Kidney glomerular epithelial cell (primary cell): ENCODE measurements around the gene DNAJC10.
"Not testable (repeated sequence)": the region's sequence is repeated elsewhere in the genome, so short reads cannot be mapped to it uniquely, and the experiment has no call there.

Experiments
- DNase-seq: peaks from one replicate; lab custom pipeline; 2025; lab: John Stamatoyannopoulos, UW

The DNAJC10 gene

GRCh38 chr2:182724656-182725055 lies 8.6 kb downstream of the DNAJC10 start:
- DNase-seq: no peak

DNA sequence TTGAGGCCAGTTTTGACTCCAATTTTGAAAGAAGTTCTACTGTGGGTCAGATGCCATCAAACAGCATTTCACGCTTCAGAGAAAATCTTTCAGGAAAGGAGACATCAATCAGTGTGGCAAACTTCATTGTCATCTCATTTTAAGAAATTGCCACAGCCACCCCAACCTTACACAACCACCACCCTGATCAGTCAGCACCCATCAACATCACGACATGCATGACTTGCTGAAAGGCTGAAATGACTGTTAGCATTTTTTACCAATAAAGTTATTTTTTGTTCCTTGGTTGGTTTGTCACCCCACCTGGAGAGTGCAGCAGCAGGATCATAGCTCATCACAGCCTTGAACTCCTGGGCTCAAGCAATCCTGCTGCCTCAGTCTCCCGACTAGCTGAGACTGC lies 10.4 kb downstream of the DNAJC10 start:
- DNase-seq: no peak

GRCh38 chr2:182728014-182728413 lies 12.0 kb downstream of the DNAJC10 start:
- no peak for DNase-seq

GRCh38 chr2:182729710-182730339 lies 13.8 kb downstream of the DNAJC10 start:
- no peak for DNase-seq

DNA sequence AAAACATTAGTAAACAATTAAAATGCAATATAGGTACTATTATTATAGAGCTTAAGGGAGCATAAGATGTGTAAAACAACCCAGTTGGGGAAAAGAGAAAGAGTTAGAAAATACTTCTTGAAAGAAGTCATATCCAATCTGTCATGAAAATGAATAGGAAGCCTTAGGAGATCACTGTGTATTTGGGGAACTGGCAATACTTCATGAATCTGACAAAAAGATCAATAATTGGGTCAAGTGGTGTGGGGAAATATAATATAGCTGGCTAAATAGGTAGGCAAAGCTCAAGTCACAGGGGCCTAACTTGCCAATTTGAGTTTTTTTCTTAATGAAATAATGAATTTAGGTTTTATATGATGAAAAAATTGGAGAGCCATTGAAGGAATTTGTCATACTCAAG lies 14.4 kb downstream of the DNAJC10 start:
- no peak for DNase-seq

- DNase-seq: no peak
Measured at GRCh38 chr2:182732736-182733135, 16.7 kb downstream of the DNAJC10 start.

DNA sequence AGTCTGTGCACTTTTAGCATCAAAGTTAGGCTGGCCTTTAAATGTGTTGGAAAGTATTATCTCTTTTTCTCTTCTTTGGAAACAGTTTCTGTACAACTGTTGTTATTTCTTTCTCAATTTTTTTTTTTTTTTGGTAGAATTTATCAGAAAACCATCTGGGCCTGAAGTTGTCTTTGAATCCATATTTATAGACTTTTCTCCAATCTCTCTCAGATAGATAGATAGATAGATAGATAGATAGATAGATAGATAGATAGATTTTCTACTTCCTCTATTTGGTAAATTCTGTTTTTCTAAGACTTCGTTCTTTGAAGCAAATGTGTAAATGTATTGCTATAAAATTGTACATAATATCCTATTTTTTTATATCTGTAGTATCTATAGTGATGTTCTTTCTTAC lies 17.5 kb downstream of the DNAJC10 start:
- no peak for DNase-seq

GRCh38 chr2:182736856-182737255 lies 20.8 kb downstream of the DNAJC10 start:
- not testable (repeated sequence) for DNase-seq

- no peak for DNase-seq
Measured at GRCh38 chr2:182740701-182741100, 24.6 kb downstream of the DNAJC10 start.

GRCh38 chr2:182741620-182742019 lies 25.6 kb downstream of the DNAJC10 start:
- DNase-seq: no peak

GRCh38 chr2:182744490-182744889 lies 28.4 kb downstream of the DNAJC10 start:
- DNase-seq: no peak

GRCh38 chr2:182745061-182745460 lies 29.0 kb downstream of the DNAJC10 start:
- DNase-seq: no peak

DNA sequence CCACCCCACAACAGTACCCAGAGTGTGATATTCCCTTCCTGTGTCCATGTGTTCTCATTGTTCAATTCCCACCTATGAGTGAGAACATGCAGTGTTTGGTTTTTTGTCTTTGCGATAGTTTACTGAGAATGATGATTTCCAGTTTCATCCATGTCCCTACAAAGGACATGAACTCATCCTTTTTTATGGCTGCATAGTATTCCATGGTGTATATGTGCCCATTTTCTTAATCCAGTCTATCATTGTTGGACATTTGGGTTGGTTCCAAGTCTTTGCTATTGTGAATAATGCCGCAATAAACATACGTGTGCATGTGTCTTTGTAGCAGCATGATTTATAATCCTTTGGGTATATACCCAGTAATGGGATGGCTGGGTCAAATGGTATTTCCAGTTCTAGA lies 29.8 kb downstream of the DNAJC10 start:
- not testable (repeated sequence) for DNase-seq

DNA sequence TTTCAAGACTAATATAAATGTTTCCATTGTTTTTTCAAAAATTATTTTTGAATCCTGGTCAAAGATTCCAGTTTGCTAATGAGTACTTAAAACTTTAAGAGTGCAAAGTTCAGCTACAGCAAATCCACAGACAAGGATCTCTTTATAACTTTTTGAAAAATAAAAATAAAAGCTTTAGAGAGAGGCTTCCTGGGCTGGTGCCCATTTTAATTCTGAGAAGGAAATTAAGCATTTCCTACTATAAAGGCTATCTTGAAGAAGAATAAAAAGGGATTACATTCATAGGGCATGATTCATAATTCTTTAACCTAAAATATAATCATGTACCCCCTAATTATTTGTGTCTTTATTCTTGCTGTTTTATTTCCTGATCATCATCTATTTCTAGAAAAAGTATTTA lies 38.2 kb downstream of the DNAJC10 start:
- DNase-seq: no peak

DNA sequence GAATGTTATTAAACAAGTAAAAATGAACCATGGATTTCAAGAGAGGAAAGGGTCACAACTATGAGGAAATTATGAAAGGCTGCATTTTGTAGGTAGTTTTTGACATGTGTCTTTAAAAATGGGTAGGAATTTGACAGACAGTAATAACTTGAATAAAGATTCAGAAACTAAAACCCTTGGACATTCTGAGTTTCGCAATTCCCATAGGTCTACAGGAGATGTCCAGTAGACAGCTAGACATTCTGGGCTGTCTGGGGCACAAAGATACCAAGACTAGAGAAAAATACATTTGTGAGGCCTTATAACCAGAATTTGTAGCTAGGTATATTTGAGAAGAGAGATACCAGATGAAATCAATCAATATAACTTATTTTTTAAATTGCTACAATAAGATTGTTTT lies 42.3 kb downstream of the DNAJC10 start:
- no peak for DNase-seq

DNA sequence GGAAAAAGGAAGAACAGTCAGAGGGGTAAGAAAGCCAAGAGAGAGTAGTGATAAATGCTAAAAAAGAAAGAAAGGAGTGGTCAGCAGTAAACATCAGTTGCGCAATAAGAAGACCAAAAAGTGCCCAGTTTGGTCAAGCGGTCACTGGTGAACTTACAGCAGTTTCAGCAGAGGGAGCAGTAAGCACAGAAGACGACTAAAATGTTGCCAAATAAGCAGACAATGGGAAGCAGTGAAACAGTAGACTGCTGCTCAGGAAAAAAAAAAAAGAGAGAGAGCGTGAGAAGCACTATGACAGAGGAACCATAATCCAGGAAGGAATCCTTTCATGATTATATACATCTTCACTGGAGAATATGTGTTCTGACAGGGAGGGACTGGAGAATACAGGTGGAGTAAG lies 45.8 kb downstream of the DNAJC10 start:
- DNase-seq: no peak

GRCh38 chr2:182763311-182763912 lies 47.4 kb downstream of the DNAJC10 start:
- peak; percentile 41 for DNase-seq

DNA sequence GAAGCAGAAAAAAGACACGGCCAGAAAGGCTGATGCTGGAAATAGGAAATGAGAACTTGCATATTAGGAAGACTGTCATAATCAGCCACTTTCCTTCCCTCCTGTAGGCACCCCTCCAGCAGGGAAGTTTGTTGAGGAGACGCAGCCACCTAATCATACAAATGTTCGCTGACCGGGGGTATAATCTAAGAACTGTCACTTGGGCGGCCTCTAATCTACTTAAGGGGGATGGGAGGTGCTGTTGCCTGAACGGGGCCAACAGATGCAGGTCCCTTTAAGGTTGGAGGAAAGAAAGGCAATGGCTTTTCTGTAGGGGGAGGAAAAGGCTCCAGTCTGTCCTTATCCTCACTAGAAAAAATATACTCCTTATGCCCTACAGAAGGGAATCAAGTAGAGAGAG lies 50.6 kb downstream of the DNAJC10 start:
- no peak for DNase-seq

- DNase-seq: no peak
Measured at GRCh38 chr2:182767578-182767977, 51.5 kb downstream of the DNAJC10 start.

- DNase-seq: not testable (repeated sequence)
Measured at GRCh38 chr2:182768950-182769349, 52.9 kb downstream of the DNAJC10 start.

GRCh38 chr2:182779323-182779722 lies 63.3 kb downstream of the DNAJC10 start:
- DNase-seq: no peak

- not testable (repeated sequence) for DNase-seq
Measured at GRCh38 chr2:182781099-182781498, 65.0 kb downstream of the DNAJC10 start.

DNA sequence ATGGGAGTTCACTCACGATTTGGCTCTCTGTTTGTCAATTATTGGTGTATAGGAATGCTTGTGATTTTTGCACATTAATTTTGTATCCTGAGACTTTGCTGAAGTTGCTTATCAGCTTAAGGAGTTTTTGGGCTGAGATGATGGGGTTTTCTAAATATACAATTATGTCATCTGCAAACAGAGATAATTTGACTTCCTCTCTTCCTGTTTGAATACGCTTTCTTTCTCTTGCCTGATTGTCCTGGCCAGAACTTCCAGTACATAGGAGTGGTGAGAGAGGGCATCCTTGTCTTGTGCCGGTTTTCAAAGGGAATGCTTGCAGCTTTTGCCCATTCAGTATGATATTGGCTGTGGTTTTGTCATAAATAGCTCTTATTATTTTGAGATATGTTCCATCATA lies 66.6 kb downstream of the DNAJC10 start:
- DNase-seq: not testable (repeated sequence)

- no peak for DNase-seq
Measured at GRCh38 chr2:182784058-182784706, 68.1 kb downstream of the DNAJC10 start.
